Measurements from ENCODE around the gene KRT27. TPM values are rescaled to one million over a fixed set of nuclear protein-coding genes. Genes with fewer than 3 reads are reported as not detected.

Gene KRT27
- total and polyA plus RNA-seq, 9 of the 15 experiments (the other 6 are each of a cell fraction or from before 2014, with no cell fraction given), result 0.10 TPM; not detected in 8

DNA sequence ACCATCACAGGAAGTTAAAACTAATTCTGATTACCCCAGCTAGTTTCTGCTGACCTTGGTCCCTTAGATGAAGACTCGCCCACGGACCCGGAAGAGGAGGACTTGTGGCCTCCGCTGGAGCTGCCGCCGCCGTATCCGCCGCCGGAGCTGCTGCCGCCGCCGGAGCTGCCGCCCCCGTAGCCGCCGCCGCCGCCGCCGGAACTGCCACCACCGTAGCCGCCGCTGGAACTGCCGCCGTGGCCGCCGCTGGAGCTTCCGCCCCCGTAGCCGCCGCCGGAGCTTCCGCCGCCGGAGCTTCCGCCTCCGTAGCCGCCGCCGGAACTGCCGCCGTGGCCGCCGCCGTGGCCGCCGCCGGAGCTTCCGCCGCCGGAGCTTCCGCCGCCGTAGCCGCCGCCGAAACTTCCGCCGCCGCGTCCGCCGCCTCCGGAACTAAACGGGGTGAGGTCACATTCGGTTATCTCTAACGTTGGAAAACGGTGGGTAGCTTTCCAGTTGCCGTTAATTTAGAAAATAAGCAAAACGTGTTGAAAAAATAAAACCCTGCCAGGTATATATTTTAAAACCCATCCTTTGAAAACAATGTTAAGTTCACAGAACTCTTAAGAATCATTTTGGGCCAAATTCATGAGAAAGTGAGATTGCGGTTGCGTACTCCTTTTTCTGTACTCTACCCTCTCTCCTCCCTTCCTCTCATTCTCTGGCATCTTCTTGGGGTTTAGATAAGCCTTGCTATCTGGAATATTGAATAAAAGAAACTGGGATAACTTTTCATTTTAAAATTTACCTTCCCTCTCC, 36.6 kb upstream of the KRT27 start (continued):
- TF ChIP-seq, protein P1, sequence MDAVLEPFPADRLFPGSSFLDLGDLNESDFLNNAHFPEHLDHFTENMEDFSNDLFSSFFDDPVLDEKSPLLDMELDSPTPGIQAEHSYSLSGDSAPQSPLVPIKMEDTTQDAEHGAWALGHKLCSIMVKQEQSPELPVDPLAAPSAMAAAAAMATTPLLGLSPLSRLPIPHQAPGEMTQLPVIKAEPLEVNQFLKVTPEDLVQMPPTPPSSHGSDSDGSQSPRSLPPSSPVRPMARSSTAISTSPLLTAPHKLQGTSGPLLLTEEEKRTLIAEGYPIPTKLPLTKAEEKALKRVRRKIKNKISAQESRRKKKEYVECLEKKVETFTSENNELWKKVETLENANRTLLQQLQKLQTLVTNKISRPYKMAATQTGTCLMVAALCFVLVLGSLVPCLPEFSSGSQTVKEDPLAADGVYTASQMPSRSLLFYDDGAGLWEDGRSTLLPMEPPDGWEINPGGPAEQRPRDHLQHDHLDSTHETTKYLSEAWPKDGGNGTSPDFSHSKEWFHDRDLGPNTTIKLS (IDR thresholded peaks at IDR 0.05; ENCODE audit: borderline replicate concordance, low read depth), result peak; percentile 97
- TF ChIP-seq, protein P2, sequence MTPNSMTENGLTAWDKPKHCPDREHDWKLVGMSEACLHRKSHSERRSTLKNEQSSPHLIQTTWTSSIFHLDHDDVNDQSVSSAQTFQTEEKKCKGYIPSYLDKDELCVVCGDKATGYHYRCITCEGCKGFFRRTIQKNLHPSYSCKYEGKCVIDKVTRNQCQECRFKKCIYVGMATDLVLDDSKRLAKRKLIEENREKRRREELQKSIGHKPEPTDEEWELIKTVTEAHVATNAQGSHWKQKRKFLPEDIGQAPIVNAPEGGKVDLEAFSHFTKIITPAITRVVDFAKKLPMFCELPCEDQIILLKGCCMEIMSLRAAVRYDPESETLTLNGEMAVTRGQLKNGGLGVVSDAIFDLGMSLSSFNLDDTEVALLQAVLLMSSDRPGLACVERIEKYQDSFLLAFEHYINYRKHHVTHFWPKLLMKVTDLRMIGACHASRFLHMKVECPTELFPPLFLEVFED (CRISPR knock-in tag; conservative IDR thresholded peaks at IDR 0.05), result no peak
- peak; percentile 58; the same call in 1 of the 2 replicates for TF ChIP-seq ZBTB1 (CRISPR knock-in tag; IDR thresholded peaks at IDR 0.05; ENCODE audit: borderline replicate concordance, low read depth)
- TF ChIP-seq HDAC1 (IDR thresholded peaks at IDR 0.05), result peak in 1 of 2 experiments; percentile 38; a peak in 2 of 4 replicates
- peak; percentile 47 for TF ChIP-seq ETV1 (tag; conservative IDR thresholded peaks at IDR 0.05; ENCODE audit: low read depth)
- TF ChIP-seq, protein P3, sequence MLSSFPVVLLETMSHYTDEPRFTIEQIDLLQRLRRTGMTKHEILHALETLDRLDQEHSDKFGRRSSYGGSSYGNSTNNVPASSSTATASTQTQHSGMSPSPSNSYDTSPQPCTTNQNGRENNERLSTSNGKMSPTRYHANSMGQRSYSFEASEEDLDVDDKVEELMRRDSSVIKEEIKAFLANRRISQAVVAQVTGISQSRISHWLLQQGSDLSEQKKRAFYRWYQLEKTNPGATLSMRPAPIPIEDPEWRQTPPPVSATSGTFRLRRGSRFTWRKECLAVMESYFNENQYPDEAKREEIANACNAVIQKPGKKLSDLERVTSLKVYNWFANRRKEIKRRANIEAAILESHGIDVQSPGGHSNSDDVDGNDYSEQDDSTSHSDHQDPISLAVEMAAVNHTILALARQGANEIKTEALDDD (IDR thresholded peaks at IDR 0.05), result no peak
- TF ChIP-seq ZNF239 (CRISPR knock-in tag; IDR thresholded peaks at IDR 0.05), result peak; percentile 37; the same call in 1 of the 2 replicates
- TF ChIP-seq, protein P4, sequence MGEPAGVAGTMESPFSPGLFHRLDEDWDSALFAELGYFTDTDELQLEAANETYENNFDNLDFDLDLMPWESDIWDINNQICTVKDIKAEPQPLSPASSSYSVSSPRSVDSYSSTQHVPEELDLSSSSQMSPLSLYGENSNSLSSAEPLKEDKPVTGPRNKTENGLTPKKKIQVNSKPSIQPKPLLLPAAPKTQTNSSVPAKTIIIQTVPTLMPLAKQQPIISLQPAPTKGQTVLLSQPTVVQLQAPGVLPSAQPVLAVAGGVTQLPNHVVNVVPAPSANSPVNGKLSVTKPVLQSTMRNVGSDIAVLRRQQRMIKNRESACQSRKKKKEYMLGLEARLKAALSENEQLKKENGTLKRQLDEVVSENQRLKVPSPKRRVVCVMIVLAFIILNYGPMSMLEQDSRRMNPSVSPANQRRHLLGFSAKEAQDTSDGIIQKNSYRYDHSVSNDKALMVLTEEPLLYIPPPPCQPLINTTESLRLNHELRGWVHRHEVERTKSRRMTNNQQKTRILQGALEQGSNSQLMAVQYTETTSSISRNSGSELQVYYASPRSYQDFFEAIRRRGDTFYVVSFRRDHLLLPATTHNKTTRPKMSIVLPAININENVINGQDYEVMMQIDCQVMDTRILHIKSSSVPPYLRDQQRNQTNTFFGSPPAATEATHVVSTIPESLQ (CRISPR knock-in tag; IDR thresholded peaks at IDR 0.05), result no peak
- TF ChIP-seq, protein P5, sequence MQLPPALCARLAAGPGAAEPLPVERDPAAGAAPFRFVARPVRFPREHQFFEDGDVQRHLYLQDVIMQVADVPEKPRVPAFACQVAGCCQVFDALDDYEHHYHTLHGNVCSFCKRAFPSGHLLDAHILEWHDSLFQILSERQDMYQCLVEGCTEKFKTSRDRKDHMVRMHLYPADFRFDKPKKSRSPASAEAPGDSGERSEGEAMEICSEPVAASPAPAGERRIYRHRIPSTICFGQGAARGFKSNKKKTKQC (CRISPR knock-in tag; IDR thresholded peaks at IDR 0.05), result no peak
- peak; percentile 8; the same call in 1 of the 2 replicates for TF ChIP-seq SOX6 (IDR thresholded peaks at IDR 0.05)
- peak; percentile 84 for TF ChIP-seq TAF1 (IDR thresholded peaks at IDR 0.05; ENCODE audit: control insufficient read depth, extremely low read depth, insufficient read depth, low read length, severe bottlenecking)
- TF ChIP-seq, protein P6, sequence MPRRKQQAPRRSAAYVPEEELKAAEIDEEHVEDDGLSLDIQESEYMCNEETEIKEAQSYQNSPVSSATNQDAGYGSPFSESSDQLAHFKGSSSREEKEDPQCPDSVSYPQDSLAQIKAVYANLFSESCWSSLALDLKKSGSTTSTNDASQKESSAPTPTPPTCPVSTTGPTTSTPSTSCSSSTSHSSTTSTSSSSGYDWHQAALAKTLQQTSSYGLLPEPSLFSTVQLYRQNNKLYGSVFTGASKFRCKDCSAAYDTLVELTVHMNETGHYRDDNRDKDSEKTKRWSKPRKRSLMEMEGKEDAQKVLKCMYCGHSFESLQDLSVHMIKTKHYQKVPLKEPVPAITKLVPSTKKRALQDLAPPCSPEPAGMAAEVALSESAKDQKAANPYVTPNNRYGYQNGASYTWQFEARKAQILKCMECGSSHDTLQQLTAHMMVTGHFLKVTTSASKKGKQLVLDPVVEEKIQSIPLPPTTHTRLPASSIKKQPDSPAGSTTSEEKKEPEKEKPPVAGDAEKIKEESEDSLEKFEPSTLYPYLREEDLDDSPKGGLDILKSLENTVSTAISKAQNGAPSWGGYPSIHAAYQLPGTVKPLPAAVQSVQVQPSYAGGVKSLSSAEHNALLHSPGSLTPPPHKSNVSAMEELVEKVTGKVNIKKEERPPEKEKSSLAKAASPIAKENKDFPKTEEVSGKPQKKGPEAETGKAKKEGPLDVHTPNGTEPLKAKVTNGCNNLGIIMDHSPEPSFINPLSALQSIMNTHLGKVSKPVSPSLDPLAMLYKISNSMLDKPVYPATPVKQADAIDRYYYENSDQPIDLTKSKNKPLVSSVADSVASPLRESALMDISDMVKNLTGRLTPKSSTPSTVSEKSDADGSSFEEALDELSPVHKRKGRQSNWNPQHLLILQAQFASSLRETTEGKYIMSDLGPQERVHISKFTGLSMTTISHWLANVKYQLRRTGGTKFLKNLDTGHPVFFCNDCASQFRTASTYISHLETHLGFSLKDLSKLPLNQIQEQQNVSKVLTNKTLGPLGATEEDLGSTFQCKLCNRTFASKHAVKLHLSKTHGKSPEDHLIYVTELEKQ (CRISPR knock-in tag; IDR thresholded peaks at IDR 0.05), result 0 out of 2 replicates have a peak, but pooled peaks have one; percentile 24
- no peak for TF ChIP-seq RBM17 (IDR thresholded peaks at IDR 0.05; ENCODE audit: borderline replicate concordance, low read depth, low read length)
- TF ChIP-seq ZSCAN32 (CRISPR knock-in tag; IDR thresholded peaks at IDR 0.05), result peak; percentile 28; the same call in 1 of the 2 replicates
- 0 out of 2 replicates have a peak, but pooled peaks have one; percentile 41 for TF ChIP-seq ZNF79 (CRISPR knock-in tag; IDR thresholded peaks at IDR 0.05; ENCODE audit: low read depth)

Data from K562 (cell line).